Ascending aorta (tissue), 2 donors: ENCODE measurements around the gene NDUFA8. TPM values are rescaled to one million over a fixed set of nuclear protein-coding genes. Genes with fewer than 3 reads are reported as not detected.

Source experiments
- DNase-seq, 2 donors: peaks; one replicate each; pipeline ENCODE4 v3.0.0-alpha.2; 2019; ENCODE audit warnings: low spot score in 2 of 2
- H3K27ac ChIP-seq, 2 donors: fragments of 200-600 bp; sonication (generic); one replicate each; pipeline ENCODE4 v1.5.1; 2016 to 2017; ENCODE audit warnings: mild to moderate bottlenecking in 1 of 2
- H3K27me3 ChIP-seq: fragments of 200-600 bp; sonication (generic); one replicate; pipeline ENCODE4 v1.5.1; 2017
- H3K36me3 ChIP-seq, 2 donors: fragments of 200-600 bp; sonication (generic); one replicate each; pipeline ENCODE4 v1.5.1; 2016
- H3K4me1 ChIP-seq, 2 donors: fragments of 200-600 bp; sonication (generic); one replicate each; pipeline ENCODE4 v1.5.1; 2016 to 2017; ENCODE audit warnings: mild to moderate bottlenecking in 1 of 2
- H3K4me3 ChIP-seq, 2 donors: fragments of 200-600 bp; sonication (generic); one replicate each; pipeline ENCODE4 v1.5.1; 2016 to 2017; ENCODE audit warnings: mild to moderate bottlenecking in 1 of 2
- H3K9me3 ChIP-seq, 2 donors: fragments of 200-600 bp; sonication (generic); one replicate each; pipeline ENCODE4 v1.5.1; 2016
- CTCF ChIP-seq, 3 experiments: fragments of 200-600 bp in 2 of 3; fragments of 450-650 bp in 1 of 3; sonication (generic) in 2 of 3; IDR thresholded peaks; one replicate each; pipeline ENCODE4 v1.5.1; 2016 to 2019; ENCODE audit warnings: antibody characterized with exemption in 3 of 3, mild to moderate bottlenecking in 1 of 3, moderate library complexity in 1 of 3
- intact Hi-C: fragments of 100-400 bp; cut with DNase I; formaldehyde crosslinking; loops from one replicate; pipeline ENCODE4 v1.15.1; 2023
- total RNA-seq: library from RNA; depleted of rRNA; stranded (reverse); fragments of >200 nt; gene quantifications from one replicate; pipeline ENCODE4 v1.1.0, GENCODE V29; 2016

NDUFA8 gene
- total RNA-seq, 1 donor from 2014 or later = 21.4 TPM

- DNase-seq = no peak
- Histone ChIP-seq H3K4me3 (no peak overlapping the region), H3K36me3 (no peaks in the 10 kb centered on the region), H3K4me1 (no peaks in the 10 kb centered on the region), H3K27ac (no peak overlapping the region), H3K27me3 (peaks cover 5% of the 10 kb centered on the region), H3K9me3 (no peaks in the 10 kb centered on the region)
- intact Hi-C loops = no loop called here
- no peak for TF ChIP-seq CTCF (IDR thresholded peaks at IDR 0.05)
Observed at GRCh38 chr9:122134822-122135528, 24.6 kb downstream of the NDUFA8 start.

GRCh38 chr9:122133984-122134535 is 25.5 kb downstream of the NDUFA8 start:
- no peaks in the 10 kb centered on the region for H3K4me1 ChIP-seq
- no peak overlapping the region for H3K4me3 ChIP-seq
- DNase-seq = no peak
- H3K27ac ChIP-seq = no peak overlapping the region
- no peak for TF ChIP-seq CTCF (IDR thresholded peaks at IDR 0.05)
- no peaks in the 10 kb centered on the region for H3K9me3 ChIP-seq
- H3K36me3 ChIP-seq = no peaks in the 10 kb centered on the region
- intact Hi-C loops = no loop called here
- H3K27me3 ChIP-seq = peaks cover 5% of the 10 kb centered on the region

- Histone ChIP-seq H3K9me3 (no peaks in the 10 kb centered on the region), H3K4me3 (no peak overlapping the region), H3K27ac (no peak overlapping the region), H3K4me1 (no peaks in the 10 kb centered on the region), H3K27me3 (peaks cover 5% of the 10 kb centered on the region), H3K36me3 (no peaks in the 10 kb centered on the region)
- intact Hi-C loops = no loop called here
- TF ChIP-seq CTCF (IDR thresholded peaks at IDR 0.05) = no peak
- no peak for DNase-seq
Observed at GRCh38 chr9:122133263-122133983, 26.2 kb downstream of the NDUFA8 start.

- no peak overlapping the region for H3K4me3 ChIP-seq
- no peaks in the 10 kb centered on the region for H3K36me3 ChIP-seq
- intact Hi-C loops = no loop called here
- H3K27me3 ChIP-seq = peaks cover 5% of the 10 kb centered on the region
- no peak overlapping the region for H3K27ac ChIP-seq
- H3K4me1 ChIP-seq = no peaks in the 10 kb centered on the region
- TF ChIP-seq CTCF (IDR thresholded peaks at IDR 0.05) = no peak
- DNase-seq = no peak
- no peaks in the 10 kb centered on the region for H3K9me3 ChIP-seq
Observed at GRCh38 chr9:122132539-122132938, 27.0 kb downstream of the NDUFA8 start.

- Histone ChIP-seq H3K27me3 (peaks cover 5% of the 10 kb centered on the region), H3K4me1 (peaks cover 4 to 5% of the 10 kb centered on the region in 2 donors), H3K9me3 (no peaks in the 10 kb centered on the region), H3K27ac (no peak overlapping the region), H3K4me3 (no peak overlapping the region), H3K36me3 (no peaks in the 10 kb centered on the region)
- no peak for TF ChIP-seq CTCF (IDR thresholded peaks at IDR 0.05)
- DNase-seq = peak in 1 of 2 donors; percentile 56
- intact Hi-C loops = no loop called here
Observed at GRCh38 chr9:122131401-122132001, 28.1 kb downstream of the NDUFA8 start.
